Tibial artery (tissue), 4 donors: ENCODE data around the gene SPINDOC.

Experiments used
- DNase-seq, 2 donors: peaks; one replicate each; pipeline ENCODE4 v3.0.0-alpha.2; 2019
- H3K27ac ChIP-seq, 2 donors: fragments of 200-600 bp; sonication (generic) in 1 of 2; 1 replicate in 1 of 2; 2 replicates in 1 of 2; pipeline ENCODE4 v1.5.1; 2018 to 2019; ENCODE audit warnings: mild to moderate bottlenecking in 1 of 2
- H3K27me3 ChIP-seq, 2 donors: fragments of 200-600 bp; sonication (generic) in 1 of 2; one replicate each; pipeline versions ENCODE4 v1.5.1 to v1.6.0; 2016 to 2019
- H3K36me3 ChIP-seq, 3 donors: fragments of 200-600 bp; sonication (generic) in 2 of 3; one replicate each; pipeline ENCODE4 v1.5.1; 2016 to 2019; ENCODE audit warnings: mild to moderate bottlenecking in 2 of 3
- H3K4me1 ChIP-seq, 4 donors: fragments of 200-600 bp; sonication (generic) in 2 of 4; 1 replicate in 3 of 4; 2 replicates in 1 of 4; pipeline ENCODE4 v1.5.1; 2016 to 2019
- H3K4me3 ChIP-seq, 2 donors: fragments of 200-600 bp; sonication (generic) in 1 of 2; 1 replicate in 1 of 2; 2 replicates in 1 of 2; pipeline ENCODE4 v1.5.1; 2018 to 2019; ENCODE audit warnings: mild to moderate bottlenecking in 2 of 2
- H3K9me3 ChIP-seq, 3 donors: fragments of 200-600 bp; sonication (generic) in 1 of 3; one replicate each; pipeline ENCODE4 v1.5.1; 2016 to 2019
- intact Hi-C: fragments of 100-400 bp; cut with DNase I; formaldehyde crosslinking; loops from one replicate; pipeline ENCODE4 v1.15.0; 2023; ENCODE audit warnings: low total_unique reads
- TF ChIP-seq, protein P1 (sequence below), 2 experiments: fragments of 200-600 bp in 1 of 2; fragments of 450-650 bp in 1 of 2; IDR thresholded peaks; one replicate each; pipeline ENCODE4 v1.5.1; 2017 to 2019; ENCODE audit warnings: antibody characterized with exemption in 2 of 2, mild to moderate bottlenecking in 1 of 2, moderate library complexity in 1 of 2

SPINDOC gene

GRCh38 chr11:63831326-63831725 lies 18.1 kb downstream of the SPINDOC start:
- Histone ChIP-seq H3K9me3 (no peaks in the 10 kb centered on the region), H3K36me3 (peaks cover 10 to 21% (median 11%) of the 10 kb centered on the region in 3 donors), H3K27ac (no peak overlapping the region), H3K4me1 (no peaks in the 10 kb centered on the region), H3K27me3 (no peaks in the 10 kb centered on the region), H3K4me3 (no peak overlapping the region)
- DNase-seq = no peak
- TF ChIP-seq, protein P1, sequence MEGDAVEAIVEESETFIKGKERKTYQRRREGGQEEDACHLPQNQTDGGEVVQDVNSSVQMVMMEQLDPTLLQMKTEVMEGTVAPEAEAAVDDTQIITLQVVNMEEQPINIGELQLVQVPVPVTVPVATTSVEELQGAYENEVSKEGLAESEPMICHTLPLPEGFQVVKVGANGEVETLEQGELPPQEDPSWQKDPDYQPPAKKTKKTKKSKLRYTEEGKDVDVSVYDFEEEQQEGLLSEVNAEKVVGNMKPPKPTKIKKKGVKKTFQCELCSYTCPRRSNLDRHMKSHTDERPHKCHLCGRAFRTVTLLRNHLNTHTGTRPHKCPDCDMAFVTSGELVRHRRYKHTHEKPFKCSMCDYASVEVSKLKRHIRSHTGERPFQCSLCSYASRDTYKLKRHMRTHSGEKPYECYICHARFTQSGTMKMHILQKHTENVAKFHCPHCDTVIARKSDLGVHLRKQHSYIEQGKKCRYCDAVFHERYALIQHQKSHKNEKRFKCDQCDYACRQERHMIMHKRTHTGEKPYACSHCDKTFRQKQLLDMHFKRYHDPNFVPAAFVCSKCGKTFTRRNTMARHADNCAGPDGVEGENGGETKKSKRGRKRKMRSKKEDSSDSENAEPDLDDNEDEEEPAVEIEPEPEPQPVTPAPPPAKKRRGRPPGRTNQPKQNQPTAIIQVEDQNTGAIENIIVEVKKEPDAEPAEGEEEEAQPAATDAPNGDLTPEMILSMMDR (IDR thresholded peaks at IDR 0.05) = no peak
- intact Hi-C loops = loop anchor here (10.0 kb wide), 1 partner anchor 323 kb away; no protein-coding TSS in a partner anchor

DNA sequence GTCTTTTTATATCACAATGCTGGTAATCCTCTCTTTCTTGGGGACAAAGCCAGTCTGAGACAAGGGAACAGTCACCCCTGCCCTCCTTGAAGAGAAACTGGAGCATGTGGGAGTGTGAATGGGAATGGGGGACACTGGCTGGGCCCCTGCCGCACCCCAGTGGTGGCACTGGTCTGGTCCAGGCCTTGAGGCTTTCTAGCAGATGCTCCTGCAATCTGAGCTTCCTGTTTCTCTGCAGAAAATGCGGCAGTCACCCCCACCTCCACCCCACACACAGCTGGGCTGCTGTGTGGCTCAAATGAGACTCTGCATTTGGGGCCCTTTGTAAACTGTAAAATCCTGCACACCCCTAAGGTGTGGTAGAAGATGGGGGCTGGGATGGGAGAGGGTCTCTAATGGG lies 19.1 kb downstream of the SPINDOC start:
- H3K36me3 ChIP-seq = peaks cover 1 to 11% (median 2%) of the 10 kb centered on the region in 3 donors
- H3K4me3 ChIP-seq = no peak overlapping the region
- TF ChIP-seq, protein P1 (IDR thresholded peaks at IDR 0.05) = no peak
- peaks cover 0 to 4% (median under 1%) of the 10 kb centered on the region in 4 donors for H3K4me1 ChIP-seq
- no peak for DNase-seq
- H3K27ac ChIP-seq = no peak overlapping the region
- H3K9me3 ChIP-seq = no peaks in the 10 kb centered on the region
- H3K27me3 ChIP-seq = no peaks in the 10 kb centered on the region
- intact Hi-C loops = loop anchor here (10.0 kb wide), 1 partner anchor 322 kb away; no protein-coding TSS in a partner anchor

- intact Hi-C loops = loop anchor here (10.0 kb wide), 1 partner anchor 322 kb away; no protein-coding TSS in a partner anchor
- Histone ChIP-seq H3K36me3 (peaks cover 0 to 6% (median 0%) of the 10 kb centered on the region in 3 donors), H3K4me3 (no peak overlapping the region)
Observed at GRCh38 chr11:63833048-63833447, 19.8 kb downstream of the SPINDOC start.

DNA sequence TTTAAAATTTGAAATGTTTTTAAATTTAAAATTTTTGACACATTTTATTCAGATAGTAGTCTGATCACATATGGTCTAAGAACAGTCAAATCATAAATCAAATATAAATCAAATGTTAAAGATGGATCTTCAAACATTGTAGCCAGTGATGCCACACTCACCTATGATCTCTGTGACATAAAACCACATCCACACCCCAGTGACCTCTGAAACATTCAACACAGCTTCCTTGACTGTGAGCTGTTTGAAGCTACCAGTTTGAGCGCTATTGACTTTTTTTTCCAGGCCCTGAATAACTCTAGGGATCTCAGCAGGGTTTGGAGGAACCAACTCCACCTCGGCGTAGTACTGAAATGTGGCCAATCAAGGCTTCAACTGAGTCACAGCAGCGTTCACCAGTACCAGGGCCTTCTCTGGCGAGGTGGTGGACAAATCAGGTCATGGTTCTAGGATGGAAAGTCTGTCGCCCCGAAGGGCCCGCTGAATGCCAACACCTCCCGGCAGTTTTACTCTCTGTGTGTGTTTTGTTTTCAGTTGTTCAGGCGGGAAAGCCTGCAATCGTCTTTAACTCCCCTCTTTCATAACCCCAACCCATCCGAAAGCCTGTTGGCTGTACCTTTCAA lies 21.4 kb downstream of the SPINDOC start:
- Histone ChIP-seq H3K4me1 (peaks cover 0 to 14% (median 11%) of the 10 kb centered on the region in 4 donors), H3K36me3 (no peaks in the 10 kb centered on the region), H3K9me3 (no peaks in the 10 kb centered on the region), H3K27ac (no peak overlapping the region), H3K27me3 (no peaks in the 10 kb centered on the region), H3K4me3 (no peak overlapping the region)
- no peak for DNase-seq
- TF ChIP-seq, protein P1 (IDR thresholded peaks at IDR 0.05) = no peak
- intact Hi-C loops = loop anchor here (5.0 to 10.0 kb wide), 2 partner anchors 38 to 320 kb away; no protein-coding TSS in a partner anchor

More at GRCh38 chr11:63833048-63833447, 19.8 kb downstream of the SPINDOC start:
- H3K4me1 ChIP-seq = peaks cover 0 to 11% (median 8%) of the 10 kb centered on the region in 4 donors
- H3K9me3 ChIP-seq = no peaks in the 10 kb centered on the region
- no peak overlapping the region for H3K27ac ChIP-seq
- no peak for DNase-seq
- TF ChIP-seq, protein P1 (IDR thresholded peaks at IDR 0.05) = no peak
- H3K27me3 ChIP-seq = no peaks in the 10 kb centered on the region

- Histone ChIP-seq H3K9me3 (no peaks in the 10 kb centered on the region), H3K36me3 (no peaks in the 10 kb centered on the region), H3K4me3 (no peak overlapping the region), H3K27me3 (no peaks in the 10 kb centered on the region), H3K4me1 (peaks cover 0 to 15% (median 12%) of the 10 kb centered on the region in 4 donors), H3K27ac (no peak overlapping the region)
- TF ChIP-seq, protein P1 (IDR thresholded peaks at IDR 0.05) = no peak
- DNase-seq = no peak
- intact Hi-C loops = loop anchor here (5.0 to 10.0 kb wide), 2 partner anchors 37 to 320 kb away; no protein-coding TSS in a partner anchor
Observed at GRCh38 chr11:63835158-63835545, 21.9 kb downstream of the SPINDOC start.
